Stomach (tissue), 9 donors: ENCODE measurements around the gene RFC1. TPM values are rescaled to one million over a fixed set of nuclear protein-coding genes. Genes with fewer than 3 reads are reported as not detected.
A peak's percentile ranks its signal among the peaks of the same experiment; 100 is the strongest.
"Not testable (repeated sequence)": the region's sequence is repeated elsewhere in the genome, so short reads cannot be mapped to it uniquely, and the experiment has no call there.

Experiments
- DNase-seq, 2 donors: peaks; one replicate each; pipeline versions ENCODE4 v3.0.0 to v3.0.0-alpha.2; 2013 to 2019
- H3K27ac ChIP-seq, 5 donors: fragments of 200-600 bp in 4 of 5; sonication (generic) in 4 of 5; one replicate each; pipeline ENCODE4 v1.5.1; 2013 to 2019; ENCODE audit warnings: mild to moderate bottlenecking in 1 of 5, moderate library complexity in 1 of 5
- H3K27me3 ChIP-seq, 3 donors: fragments of 200-600 bp; sonication (generic); one replicate each; pipeline ENCODE4 v1.5.1; 2017 to 2019; ENCODE audit warnings: mixed run types in 1 of 3
- H3K36me3 ChIP-seq, 4 donors: fragments of 200-600 bp; sonication (generic); 1 replicate in 3 of 4; 2 replicates in 1 of 4; pipeline ENCODE4 v1.5.1; 2016 to 2019
- H3K4me1 ChIP-seq, 4 donors: fragments of 200-600 bp; sonication (generic); one replicate each; pipeline ENCODE4 v1.5.1; 2016 to 2019
- H3K4me3 ChIP-seq, 4 donors: fragments of 200-600 bp; sonication (generic) in 3 of 4; one replicate each; pipeline ENCODE4 v1.5.1; 2016 to 2019; ENCODE audit warnings: mild to moderate bottlenecking in 1 of 4
- H3K9me3 ChIP-seq, 4 donors: fragments of 200-600 bp; sonication (generic); one replicate each; pipeline ENCODE4 v1.5.1; 2016 to 2019
- EP300 ChIP-seq: sonication (generic); formaldehyde crosslinking; IDR thresholded peaks from one replicate; pipeline ENCODE4 v1.6.1; 2017; ENCODE audit warnings: antibody characterized with exemption
- POLR2A ChIP-seq, 4 donors: fragments of 450-650 bp; IDR thresholded peaks; one replicate each; pipeline ENCODE4 v1.6.1; 2016; ENCODE audit warnings: antibody characterized with exemption in 4 of 4, control low read depth in 2 of 4, mild to moderate bottlenecking in 1 of 4, moderate library complexity in 1 of 4
- POLR2AphosphoS5 ChIP-seq, 3 donors: sonication (generic); formaldehyde crosslinking; IDR thresholded peaks; one replicate each; pipeline ENCODE4 v1.6.1; 2016; ENCODE audit warnings: antibody characterized with exemption in 3 of 3
- WGBS, 5 donors: extraction: QIAGEN DNeasy Blood & Tissue Kit in 3 of 5; methylation state at CpG; one replicate each; pipeline versions ENCODE4 v1.1.5 to v1.1.7; 2013 to 2018; 5-methylcytosine and 5-hydroxymethylcytosine counted together
- intact Hi-C: fragments of 100-400 bp; cut with DNase I; formaldehyde crosslinking; loops from one replicate; pipeline ENCODE4 v1.15.1; 2023; ENCODE audit warnings: low total_unique reads
- polyA plus RNA-seq, 3 donors: library from polyadenylated mRNA; stranded (reverse); fragments of 200-250 nt; gene quantifications; one replicate each; pipeline ENCODE4 v1.2.3, GENCODE V29; 2013
- total RNA-seq, 5 donors: library from RNA; depleted of rRNA; stranded (reverse); fragments of >200 nt; gene quantifications; one replicate each; pipeline versions ENCODE4 v1.1.0 to v1.2.3, GENCODE V29; 2014 to 2016
- TF ChIP-seq, protein P1 (sequence below), 7 experiments: fragments of 450-650 bp in 4 of 7; fragments of 200-600 bp in 3 of 7; sonication (generic) in 3 of 7; IDR thresholded peaks; one replicate each; pipeline ENCODE4 v1.5.1; 2016 to 2019; ENCODE audit warnings: antibody characterized with exemption in 7 of 7, control low read depth in 2 of 7, mild to moderate bottlenecking in 1 of 7
- donor health status: healthy with polysubstance abuse.
- donor health status: Bipolar disorder and iron deficiency.
- donor health status: healthy.

RFC1 gene
- total and polyA plus RNA-seq, 8 donors = 9.1 to 127 (median 23.0) TPM

DNA sequence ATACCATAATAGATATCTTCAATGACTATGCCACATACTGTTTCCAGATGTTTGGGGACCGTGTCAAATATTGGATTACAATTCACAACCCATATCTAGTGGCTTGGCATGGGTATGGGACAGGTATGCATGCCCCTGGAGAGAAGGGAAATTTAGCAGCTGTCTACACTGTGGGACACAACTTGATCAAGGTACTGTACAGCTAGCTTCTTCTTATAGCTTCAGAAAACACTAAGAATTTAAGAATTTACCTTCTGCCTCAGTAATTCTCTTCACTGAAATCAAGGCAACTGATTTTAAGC lies 41.4 kb upstream of the RFC1 start:
- Histone ChIP-seq H3K27ac (no peak overlapping the region), H3K9me3 (no peaks in the 10 kb centered on the region), H3K4me3 (no peak overlapping the region), H3K4me1 (peaks cover 0 to 8% (median 4%) of the 10 kb centered on the region in 4 donors), H3K27me3 (peaks cover 0 to 3% (median 0%) of the 10 kb centered on the region in 3 donors), H3K36me3 (no peaks in the 10 kb centered on the region)
- 29 to 63% (median 49%) methylated on average over 1 of the region's 1 CpG for WGBS, 5 donors
- TF ChIP-seq EP300 (no peak), POLR2A (IDR thresholded peaks at IDR 0.05) (no peak), POLR2AphosphoS5 (IDR thresholded peaks at IDR 0.05) (no peak)
- TF ChIP-seq, protein P1, sequence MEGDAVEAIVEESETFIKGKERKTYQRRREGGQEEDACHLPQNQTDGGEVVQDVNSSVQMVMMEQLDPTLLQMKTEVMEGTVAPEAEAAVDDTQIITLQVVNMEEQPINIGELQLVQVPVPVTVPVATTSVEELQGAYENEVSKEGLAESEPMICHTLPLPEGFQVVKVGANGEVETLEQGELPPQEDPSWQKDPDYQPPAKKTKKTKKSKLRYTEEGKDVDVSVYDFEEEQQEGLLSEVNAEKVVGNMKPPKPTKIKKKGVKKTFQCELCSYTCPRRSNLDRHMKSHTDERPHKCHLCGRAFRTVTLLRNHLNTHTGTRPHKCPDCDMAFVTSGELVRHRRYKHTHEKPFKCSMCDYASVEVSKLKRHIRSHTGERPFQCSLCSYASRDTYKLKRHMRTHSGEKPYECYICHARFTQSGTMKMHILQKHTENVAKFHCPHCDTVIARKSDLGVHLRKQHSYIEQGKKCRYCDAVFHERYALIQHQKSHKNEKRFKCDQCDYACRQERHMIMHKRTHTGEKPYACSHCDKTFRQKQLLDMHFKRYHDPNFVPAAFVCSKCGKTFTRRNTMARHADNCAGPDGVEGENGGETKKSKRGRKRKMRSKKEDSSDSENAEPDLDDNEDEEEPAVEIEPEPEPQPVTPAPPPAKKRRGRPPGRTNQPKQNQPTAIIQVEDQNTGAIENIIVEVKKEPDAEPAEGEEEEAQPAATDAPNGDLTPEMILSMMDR (IDR thresholded peaks at IDR 0.05) = no peak
- DNase-seq = no peak
- intact Hi-C loops = no loop called here

- H3K4me1 ChIP-seq = peaks cover 0 to 8% (median 4%) of the 10 kb centered on the region in 4 donors
- WGBS, 5 donors = 31 to 46% (median 37%) methylated on average over 12 of the region's 12 CpGs
- H3K9me3 ChIP-seq = no peaks in the 10 kb centered on the region
- peak in 1 of 2 donors; percentile 63 for DNase-seq
- H3K27me3 ChIP-seq = peaks cover 0 to 3% (median 0%) of the 10 kb centered on the region in 3 donors
- intact Hi-C loops = no loop called here
- peak within 1 kb of the TSS in 2 of 4 donors; percentile 8 to 15 for H3K4me3 ChIP-seq
- no peak within 1 kb of the TSS for H3K27ac ChIP-seq
- TF ChIP-seq, protein P1 (IDR thresholded peaks at IDR 0.05) = no peak
- H3K36me3 ChIP-seq = no peaks in the 10 kb centered on the region
Measured at GRCh38 chr4:39406763-39407583, 40.8 kb upstream of the RFC1 start, which contains the start of gene KLB. KLB (plus strand) TSS chr4:39406930; CDS start chr4:39406950, 20 bp downstream.

- intact Hi-C loops, H3K4me1 ChIP-seq, H3K27me3 ChIP-seq, H3K4me3 ChIP-seq, DNase-seq, H3K27ac ChIP-seq, H3K9me3 ChIP-seq, H3K36me3 ChIP-seq: not testable (repeated sequence)
- WGBS, 5 donors = 57 to 73% (median 65%) methylated on average over 6 of the region's 6 CpGs
Measured at GRCh38 chr4:39401640-39402039, 35.5 kb upstream of the RFC1 start.

- TF ChIP-seq EP300 = no peak
- TF ChIP-seq, protein P1 (IDR thresholded peaks at IDR 0.05) = no peak
- no peak for TF ChIP-seq POLR2AphosphoS5 (IDR thresholded peaks at IDR 0.05)
- Histone ChIP-seq H3K9me3 (no peaks in the 10 kb centered on the region), H3K4me1 (no peaks in the 10 kb centered on the region), H3K27ac (no peak overlapping the region), H3K4me3 (no peak overlapping the region), H3K36me3 (no peaks in the 10 kb centered on the region), H3K27me3 (no peaks in the 10 kb centered on the region)
- no peak for DNase-seq
- intact Hi-C loops = no loop called here
- WGBS, 5 donors = 66 to 79% (median 70%) methylated on average over 3 of the region's 3 CpGs
Measured at GRCh38 chr4:39394706-39395105, 28.5 kb upstream of the RFC1 start.

DNA sequence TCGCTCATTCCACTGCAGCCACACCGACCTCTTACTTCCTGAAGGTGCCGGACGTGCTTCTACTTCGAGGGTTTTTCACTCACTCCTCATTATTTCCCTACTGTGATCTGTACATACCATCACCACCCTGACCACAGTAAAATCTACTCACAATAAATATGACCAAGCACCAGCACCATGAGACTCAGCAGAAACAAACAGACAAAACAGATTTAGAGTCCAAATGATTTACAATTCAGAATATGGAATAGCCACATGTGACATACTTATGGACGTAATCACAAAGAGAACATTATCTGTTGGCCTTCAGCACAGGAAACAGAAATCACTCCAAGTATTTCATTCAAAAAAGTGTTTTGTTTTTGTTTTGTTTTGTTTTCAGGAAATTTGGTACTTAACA lies 24.4 kb upstream of the RFC1 start:
- Histone ChIP-seq H3K27me3 (no peaks in the 10 kb centered on the region), H3K27ac (no peak overlapping the region), H3K9me3 (no peaks in the 10 kb centered on the region), H3K36me3 (no peaks in the 10 kb centered on the region), H3K4me1 (no peaks in the 10 kb centered on the region), H3K4me3 (no peak overlapping the region)
- intact Hi-C loops = no loop called here
- WGBS, 5 donors = 67 to 79% (median 75%) methylated on average over 6 of the region's 6 CpGs
- DNase-seq = no peak
- no peak for TF ChIP-seq POLR2AphosphoS5 (IDR thresholded peaks at IDR 0.05)
- TF ChIP-seq, protein P1 (IDR thresholded peaks at IDR 0.05) = no peak
- no peak for TF ChIP-seq POLR2A (IDR thresholded peaks at IDR 0.05)
- TF ChIP-seq EP300 = no peak
